WTC11 (cell line): ENCODE results near the gene ICA1L. TPM values are rescaled to one million over a fixed set of nuclear protein-coding genes. Genes with fewer than 3 reads are reported as not detected.

ENCODE experiments used
- ATAC-seq: fragments of 200-7000 bp; cut with Tn5 transposase; 2 replicates; pipeline ENCODE4 v1.10.0; 2021; ENCODE audit warnings: mild to moderate bottlenecking, moderate library complexity
- CTCF ChIA-PET: fragments of 300-600 bp; sonication (Branson Sonifier 250); formaldehyde crosslinking; loops from one replicate; lab custom pipeline; 2021; ENCODE audit warnings: antibody characterized with exemption; lab: Charles Lee
- POLR2A ChIA-PET: fragments of 350-600 bp; sonication (Branson Sonifier 250); formaldehyde crosslinking; loops from one replicate; lab custom pipeline; 2021; ENCODE audit warnings: antibody characterized with exemption; lab: Charles Lee
- DNase-seq: peaks from one replicate; pipeline ENCODE4 v3.0.0; 2021; ENCODE audit warnings: low spot score
- H3K27ac Mint-ChIP-seq: 2 replicates; pipeline ENCODE4 v1.8.0; 2021; ENCODE audit warnings: mixed read lengths
- H3K27me3 Mint-ChIP-seq: 2 replicates; pipeline ENCODE4 v1.8.0; 2021; ENCODE audit warnings: low read depth, mild to moderate bottlenecking, moderate library complexity, mixed read lengths
- H3K36me3 Mint-ChIP-seq: 2 replicates; pipeline ENCODE4 v1.8.0; 2021; ENCODE audit warnings: mixed read lengths
- H3K4me1 Mint-ChIP-seq: 2 replicates; pipeline ENCODE4 v1.8.0; 2022; ENCODE audit warnings: mixed read lengths
- H3K4me3 Mint-ChIP-seq: 2 replicates; pipeline ENCODE4 v1.8.0; 2021; ENCODE audit warnings: mild to moderate bottlenecking, moderate library complexity, mixed read lengths
- H3K9me3 Mint-ChIP-seq: 2 replicates; pipeline ENCODE4 v1.8.0; 2021; ENCODE audit warnings: mixed read lengths
- AR ChIP-seq: fragments of 250-450 bp; sonication (Bioruptor Pico); IDR thresholded peaks from 2 replicates; pipeline ENCODE4 v1.9.0; 2021; ENCODE audit warnings: mild to moderate bottlenecking
- ARID4B ChIP-seq: sonication (generic); formaldehyde crosslinking; IDR thresholded peaks from 2 replicates; pipeline ENCODE4 v1.8.0; 2023; ENCODE audit warnings: missing genetic modification reagents, mild to moderate bottlenecking, borderline replicate concordance
- ATF1 ChIP-seq: sonication (generic); formaldehyde crosslinking; IDR thresholded peaks from 2 replicates; pipeline ENCODE4 v1.8.1; 2023; ENCODE audit warnings: mild to moderate bottlenecking, moderate library complexity, missing genetic modification reagents
- CBFB ChIP-seq: sonication (generic); formaldehyde crosslinking; IDR thresholded peaks from 2 replicates; pipeline ENCODE4 v1.8.1; 2022; ENCODE audit warnings: mild to moderate bottlenecking, low read depth, missing genetic modification reagents
- FOXK1 ChIP-seq: sonication (generic); formaldehyde crosslinking; IDR thresholded peaks from 2 replicates; pipeline ENCODE4 v1.8.0; 2022; ENCODE audit warnings: mild to moderate bottlenecking, moderate library complexity, missing genetic modification reagents
- GABPB1 ChIP-seq: sonication (generic); formaldehyde crosslinking; IDR thresholded peaks from 2 replicates; pipeline ENCODE4 v1.8.1; 2023; ENCODE audit warnings: mild to moderate bottlenecking, missing genetic modification reagents
- GTF2I ChIP-seq: fragments of 250-450 bp; sonication (Bioruptor Pico); conservative IDR thresholded peaks from 2 replicates; pipeline ENCODE4 v1.4.0; 2021; ENCODE audit warnings: mild to moderate bottlenecking
- HMGA2 ChIP-seq: fragments of 250-450 bp; sonication (Bioruptor Pico); IDR thresholded peaks from 2 replicates; pipeline ENCODE4 v1.4.0; 2021; ENCODE audit warnings: mild to moderate bottlenecking, moderate library complexity
- IRF2 ChIP-seq: sonication (generic); formaldehyde crosslinking; IDR thresholded peaks from 2 replicates; pipeline ENCODE4 v1.8.0; 2022; ENCODE audit warnings: low read depth, missing genetic modification reagents, borderline replicate concordance
- MXD4 ChIP-seq: fragments of 250-450 bp; sonication (Bioruptor Pico); IDR thresholded peaks from 2 replicates; pipeline ENCODE4 v1.8.0; 2021; ENCODE audit warnings: mild to moderate bottlenecking, moderate library complexity, borderline replicate concordance
- MYBL2 ChIP-seq: sonication (generic); formaldehyde crosslinking; IDR thresholded peaks from 2 replicates; pipeline ENCODE4 v1.8.1; 2023; ENCODE audit warnings: mild to moderate bottlenecking, moderate library complexity, missing genetic modification reagents
- NFE2L1 ChIP-seq: sonication (generic); formaldehyde crosslinking; IDR thresholded peaks from 2 replicates; pipeline ENCODE4 v1.8.1; 2023; ENCODE audit warnings: missing genetic modification reagents
- NR2C2 ChIP-seq: sonication (generic); formaldehyde crosslinking; IDR thresholded peaks from 2 replicates; pipeline ENCODE4 v1.8.0; 2022; ENCODE audit warnings: mild to moderate bottlenecking, missing genetic modification reagents
- NR3C1 ChIP-seq: sonication (generic); formaldehyde crosslinking; conservative IDR thresholded peaks from 2 replicates; pipeline ENCODE4 v1.8.1; 2023; ENCODE audit warnings: low read depth, mild to moderate bottlenecking, missing genetic modification reagents
- ZBTB43 ChIP-seq: sonication (generic); formaldehyde crosslinking; IDR thresholded peaks from 2 replicates; pipeline ENCODE4 v1.8.1; 2023; ENCODE audit warnings: mild to moderate bottlenecking, missing genetic modification reagents
- ZNF121 ChIP-seq: sonication (generic); formaldehyde crosslinking; IDR thresholded peaks from 2 replicates; pipeline ENCODE4 v1.8.0; 2023; ENCODE audit warnings: missing genetic modification reagents
- ZNF263 ChIP-seq: sonication (generic); formaldehyde crosslinking; IDR thresholded peaks from 2 replicates; pipeline ENCODE4 v1.8.1; 2022; ENCODE audit warnings: low read depth, mild to moderate bottlenecking, moderate library complexity, missing genetic modification reagents
- ZNF396 ChIP-seq: fragments of 250-450 bp; sonication (Bioruptor Pico); IDR thresholded peaks from 2 replicates; pipeline ENCODE4 v1.8.0; 2021; ENCODE audit warnings: mild to moderate bottlenecking, moderate library complexity, borderline replicate concordance
- ZNF423 ChIP-seq: fragments of 250-450 bp; sonication (Bioruptor Pico); IDR thresholded peaks from 2 replicates; pipeline ENCODE4 v2.1.2; 2022; ENCODE audit warnings: mild to moderate bottlenecking, moderate library complexity
- total RNA-seq: library from RNA; stranded (reverse); gene quantifications from 3 replicates; pipeline ENCODE4 v1.2.3, GENCODE V29; 2021
- TF ChIP-seq, protein P1 (sequence below): sonication (generic); formaldehyde crosslinking; IDR thresholded peaks from 2 replicates; pipeline ENCODE4 v1.8.1; 2022; ENCODE audit warnings: mild to moderate bottlenecking, moderate library complexity, missing genetic modification reagents
- TF ChIP-seq, protein P2 (sequence below): sonication (generic); formaldehyde crosslinking; IDR thresholded peaks from 2 replicates; pipeline ENCODE4 v1.8.0; 2022; ENCODE audit warnings: mild to moderate bottlenecking, missing genetic modification reagents
- TF ChIP-seq, protein P3 (sequence below): sonication (generic); formaldehyde crosslinking; IDR thresholded peaks from 2 replicates; pipeline ENCODE4 v1.8.0; 2022; ENCODE audit warnings: mild to moderate bottlenecking, missing genetic modification reagents

Gene ICA1L
- total RNA-seq, 1 experiment from 2014 or later, result 3.1 TPM

DNA sequence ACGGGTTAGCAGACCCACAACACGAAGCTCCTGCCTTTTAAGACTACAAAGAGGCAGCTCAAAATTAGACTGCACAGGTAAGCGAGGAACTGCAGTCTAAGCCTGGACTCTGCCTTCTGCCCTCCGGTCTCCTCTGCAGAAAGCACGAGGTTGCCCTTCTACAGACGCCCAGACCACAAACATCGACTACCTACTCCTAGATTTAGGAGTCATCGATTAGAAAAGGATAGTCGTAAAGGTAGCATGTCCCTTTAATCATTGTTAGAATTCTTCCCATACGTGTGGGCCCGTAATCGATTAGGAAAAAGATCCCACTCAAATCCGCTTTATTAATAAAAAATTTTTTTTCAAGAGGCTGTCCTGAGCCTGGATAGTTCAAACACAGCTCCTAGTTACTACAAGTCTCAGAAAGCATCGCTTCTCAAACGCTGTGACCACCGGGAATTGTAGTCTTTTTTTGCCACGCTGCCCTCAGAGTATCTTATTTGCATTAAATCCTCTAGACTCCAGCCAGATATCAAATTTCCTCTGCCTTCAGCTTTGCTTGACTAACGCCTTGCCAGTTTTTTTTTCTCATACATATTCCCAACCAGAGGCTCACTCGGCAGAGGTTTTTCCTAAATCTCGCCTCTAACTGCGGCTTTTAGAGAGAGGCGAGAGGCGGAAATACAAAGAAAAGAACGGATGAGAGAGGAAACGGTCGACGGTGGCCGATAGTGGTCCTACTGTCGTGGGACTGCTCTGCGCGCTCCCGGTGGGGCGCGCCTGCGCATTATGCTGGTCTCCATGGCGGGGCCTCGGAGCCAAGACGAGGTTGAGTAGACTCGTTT lies 40.2 kb upstream of the ICA1L start, which contains the start of the genes CARF and WDR12:
CARF (plus strand) TSS at position 764 of the 830 bp plus-strand sequence. CDS start 29,628 bp downstream, outside the sequence.
WDR12 (minus strand) TSS at position 162 of the 830 bp plus-strand sequence. CDS start 197 bp downstream, outside the sequence.
- Mint-ChIP-seq H3K4me3 (peak within 1 kb of the TSS; percentile 95), H3K27me3 (no peaks in the 10 kb centered on the region), H3K36me3 (peaks cover 12% of the 10 kb centered on the region), H3K9me3 (no peaks in the 10 kb centered on the region)
- POLR2A ChIA-PET, result interaction anchor here (0.5 to 0.6 kb wide), 3 partner anchors 265 to 704 kb away, joined by 4 to 5 read pairs (median 4); no protein-coding TSS in a partner anchor
- CTCF ChIA-PET, result interaction anchor here (0.8 to 1.5 kb wide), 2 partner anchors 322 to 338 kb away, joined by 3 to 7 read pairs; no protein-coding TSS in a partner anchor
- DNase-seq, result peak; percentile 89
- TF ChIP-seq ZBTB43 (CRISPR knock-in tag) (peak; percentile 61; the same call in 1 of the 2 replicates), GTF2I (no peak), ZNF121 (0 out of 2 replicates have a peak, but pooled peaks have one; percentile 22), NFE2L1 (CRISPR knock-in tag) (peak; percentile 54; the same call in 1 of the 2 replicates), ZNF263 (CRISPR knock-in tag) (no peak), FOXK1 (CRISPR knock-in tag) (peak; percentile 51; the same call in 1 of the 2 replicates), ARID4B (peak; percentile 42; the same call in 1 of the 2 replicates), CBFB (no peak), GABPB1 (peak; percentile 44)
- TF ChIP-seq, protein P1, sequence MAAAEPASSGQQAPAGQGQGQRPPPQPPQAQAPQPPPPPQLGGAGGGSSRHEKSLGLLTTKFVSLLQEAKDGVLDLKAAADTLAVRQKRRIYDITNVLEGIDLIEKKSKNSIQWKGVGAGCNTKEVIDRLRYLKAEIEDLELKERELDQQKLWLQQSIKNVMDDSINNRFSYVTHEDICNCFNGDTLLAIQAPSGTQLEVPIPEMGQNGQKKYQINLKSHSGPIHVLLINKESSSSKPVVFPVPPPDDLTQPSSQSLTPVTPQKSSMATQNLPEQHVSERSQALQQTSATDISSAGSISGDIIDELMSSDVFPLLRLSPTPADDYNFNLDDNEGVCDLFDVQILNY (CRISPR knock-in tag), result no peak
- TF ChIP-seq, protein P2, sequence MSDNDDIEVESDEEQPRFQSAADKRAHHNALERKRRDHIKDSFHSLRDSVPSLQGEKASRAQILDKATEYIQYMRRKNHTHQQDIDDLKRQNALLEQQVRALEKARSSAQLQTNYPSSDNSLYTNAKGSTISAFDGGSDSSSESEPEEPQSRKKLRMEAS (CRISPR knock-in tag), result peak; percentile 88; the same call in 1 of the 2 replicates
- TF ChIP-seq, protein P3, sequence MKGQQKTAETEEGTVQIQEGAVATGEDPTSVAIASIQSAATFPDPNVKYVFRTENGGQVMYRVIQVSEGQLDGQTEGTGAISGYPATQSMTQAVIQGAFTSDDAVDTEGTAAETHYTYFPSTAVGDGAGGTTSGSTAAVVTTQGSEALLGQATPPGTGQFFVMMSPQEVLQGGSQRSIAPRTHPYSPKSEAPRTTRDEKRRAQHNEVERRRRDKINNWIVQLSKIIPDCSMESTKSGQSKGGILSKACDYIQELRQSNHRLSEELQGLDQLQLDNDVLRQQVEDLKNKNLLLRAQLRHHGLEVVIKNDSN (CRISPR knock-in tag), result peak; percentile 19; the same call in 1 of the 2 replicates
- TF ChIP-seq, all 79 proteins: peak for 8
- peaks cover 21% of the 10 kb centered on the region for H3K4me1 Mint-ChIP-seq
- peak; percentile 84 for ATAC-seq
- peak within 1 kb of the TSS; percentile 99 for H3K27ac Mint-ChIP-seq

DNA sequence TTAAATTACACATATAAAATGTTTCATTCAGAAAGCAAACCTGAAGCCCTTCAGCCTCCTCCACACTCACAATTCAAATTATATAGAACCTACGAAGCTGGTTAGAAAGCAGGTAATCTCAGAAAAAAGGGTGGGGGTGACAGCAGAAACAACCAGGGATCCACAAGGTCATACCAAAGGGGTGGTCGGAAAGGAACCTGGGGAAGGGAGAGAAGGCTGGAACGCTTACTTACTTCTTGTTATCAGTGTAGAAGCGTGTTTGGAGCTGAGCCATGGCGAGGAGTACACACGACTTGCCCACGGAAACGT lies 39.6 kb upstream of the ICA1L start:
- H3K27ac Mint-ChIP-seq, result peak overlapping the region; percentile 99
- DNase-seq (no peak), ATAC-seq (peak; percentile 6)
- POLR2A ChIA-PET, result interaction anchor here (0.5 to 0.6 kb wide), 3 partner anchors 265 to 705 kb away, joined by 4 to 5 read pairs (median 4); no protein-coding TSS in a partner anchor
- peak overlapping the region; percentile 95 for H3K4me3 Mint-ChIP-seq
- H3K9me3 Mint-ChIP-seq, result peaks cover 3% of the 10 kb centered on the region; the same call in 1 of the 2 replicates
- TF ChIP-seq AR (CRISPR knock-in tag), result no peak
- TF ChIP-seq NR3C1 (CRISPR knock-in tag), result no peak
- TF ChIP-seq ZNF396 (CRISPR knock-in tag), result no peak
- no peak for TF ChIP-seq MYBL2 (CRISPR knock-in tag)
- no peak for TF ChIP-seq NR2C2 (CRISPR knock-in tag)
- TF ChIP-seq FOXK1 (CRISPR knock-in tag), result no peak
- no peak for TF ChIP-seq IRF2 (CRISPR knock-in tag)
- no peak for TF ChIP-seq ATF1
- no peak for TF ChIP-seq ZNF423 (CRISPR knock-in tag)
- no peak for TF ChIP-seq MXD4 (CRISPR knock-in tag)
- no peak for TF ChIP-seq HMGA2 (CRISPR knock-in tag)
- TF ChIP-seq, all 79 proteins: peak for 0
- CTCF ChIA-PET, result interaction anchor here (0.8 to 1.5 kb wide), 2 partner anchors 321 to 337 kb away, joined by 3 to 7 read pairs; no protein-coding TSS in a partner anchor
- Mint-ChIP-seq H3K4me1 (peaks cover 21% of the 10 kb centered on the region), H3K36me3 (peaks cover 16% of the 10 kb centered on the region), H3K27me3 (no peaks in the 10 kb centered on the region)
